HUES64 (cell line): ENCODE results near the gene ARPP19. TPM values are rescaled to one million over a fixed set of nuclear protein-coding genes. Genes with fewer than 3 reads are reported as not detected.
"Not testable (repeated sequence)": the region's sequence is repeated elsewhere in the genome, so short reads cannot be mapped to it uniquely, and the experiment has no call there.

Experiments used
- H3K27ac ChIP-seq: 2 replicates; pipeline ENCODE4 v1.7.0; 2013; ENCODE audit warnings: low read depth, low read length, inconsistent platforms
- H3K27me3 ChIP-seq: 2 replicates; pipeline ENCODE4 v1.6.1; 2013; ENCODE audit warnings: mild to moderate bottlenecking, low read length; ENCODE audit not compliant: insufficient read depth
- H3K36me3 ChIP-seq: 2 replicates; pipeline ENCODE4 v1.6.1; 2013; ENCODE audit warnings: mild to moderate bottlenecking, low read length; ENCODE audit not compliant: insufficient read depth
- H3K4me1 ChIP-seq: 2 replicates; pipeline ENCODE4 v1.6.1; 2013; ENCODE audit warnings: mild to moderate bottlenecking, low read length, moderate library complexity; ENCODE audit not compliant: insufficient read depth
- H3K4me3 ChIP-seq: 2 replicates; pipeline ENCODE4 v1.5.1; 2013; ENCODE audit warnings: mild to moderate bottlenecking, low read length, moderate library complexity
- H3K9ac ChIP-seq: 2 replicates; pipeline ENCODE4 v1.6.1; 2013; ENCODE audit warnings: mild to moderate bottlenecking, low read depth, low read length
- H3K9me3 ChIP-seq: 2 replicates; pipeline ENCODE4 v1.6.1; 2013; ENCODE audit warnings: low read depth, low read length; ENCODE audit not compliant: insufficient read depth
- WGBS: fragments of 150-250, 120-280 bp; methylation state at CpG from one replicate; pipeline ENCODE4 v1.1.7; 2013; ENCODE audit warnings: missing lambda C conversion rate; 5-methylcytosine and 5-hydroxymethylcytosine counted together
- polyA plus RNA-seq, 2 experiments: library from polyadenylated mRNA; stranded (reverse); fragments of 50-300 nt; gene quantifications; one replicate each; pipeline ENCODE4 v1.2.3, GENCODE V29; 2013

The ARPP19 gene, protein sequence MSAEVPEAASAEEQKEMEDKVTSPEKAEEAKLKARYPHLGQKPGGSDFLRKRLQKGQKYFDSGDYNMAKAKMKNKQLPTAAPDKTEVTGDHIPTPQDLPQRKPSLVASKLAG
- polyA plus RNA-seq (2013, experiment 1 of 2) = 117 TPM
- 132 TPM for polyA plus RNA-seq (2013, experiment 2 of 2)

- peaks cover 9% of the 10 kb centered on the region for H3K4me1 ChIP-seq
Observed at GRCh38 chr15:52568601-52569585, at the start of gene ARPP19. ARPP19 (minus strand) TSS chr15:52569030; CDS start chr15:52568892, 138 bp downstream.

GRCh38 chr15:52617026-52617425 is 48.2 kb upstream of the ARPP19 start:
- Histone ChIP-seq H3K4me1 (no peaks in the 10 kb centered on the region), H3K36me3 (no peaks in the 10 kb centered on the region), H3K27me3 (no peaks in the 10 kb centered on the region), H3K27ac (no peak overlapping the region), H3K9me3 (no peaks in the 10 kb centered on the region), H3K4me3 (no peak overlapping the region), H3K9ac (no peak overlapping the region)
- no CpG with 5 or more reads among the region's 1 CpG for WGBS

More at GRCh38 chr15:52568601-52569585, at the start of gene ARPP19:
- H3K36me3 ChIP-seq = no peaks in the 10 kb centered on the region
- WGBS = 5% methylated on average over 82 of the region's 82 CpGs
- no peaks in the 10 kb centered on the region for H3K9me3 ChIP-seq
- H3K4me3 ChIP-seq = peak within 1 kb of the TSS; percentile 95
- peak within 1 kb of the TSS; percentile 99 for H3K27ac ChIP-seq
- no peaks in the 10 kb centered on the region for H3K27me3 ChIP-seq
- H3K9ac ChIP-seq = peak within 1 kb of the TSS; percentile 99

DNA sequence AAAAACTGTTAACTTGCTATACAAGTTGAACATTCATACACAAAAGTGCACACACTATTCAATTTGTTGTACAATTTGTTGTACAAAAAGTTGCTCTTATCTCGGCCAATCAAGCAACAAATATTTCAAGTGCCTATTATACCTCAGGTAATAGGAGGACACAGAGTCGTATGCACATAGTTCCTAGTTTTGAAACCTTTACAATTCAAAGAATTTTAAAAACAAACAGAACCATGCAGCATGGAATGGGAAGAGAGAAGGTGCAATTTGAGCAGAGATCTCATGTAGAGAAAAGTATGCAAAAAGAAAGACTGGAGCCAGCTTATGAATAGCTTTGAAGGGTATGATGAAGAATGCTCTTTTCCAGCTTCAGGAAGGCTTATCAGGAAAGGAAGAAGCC is 46.5 kb upstream of the ARPP19 start:
- no peak overlapping the region for H3K27ac ChIP-seq
- no peaks in the 10 kb centered on the region for H3K27me3 ChIP-seq
- no peaks in the 10 kb centered on the region for H3K36me3 ChIP-seq
- no peak overlapping the region for H3K4me3 ChIP-seq
- H3K4me1 ChIP-seq = no peaks in the 10 kb centered on the region
- H3K9ac ChIP-seq = no peak overlapping the region
- WGBS = 100% methylated on average over 2 of the region's 2 CpGs
- H3K9me3 ChIP-seq = no peaks in the 10 kb centered on the region

- Histone ChIP-seq H3K27me3 (no peaks in the 10 kb centered on the region), H3K36me3 (no peaks in the 10 kb centered on the region), H3K27ac (no peak overlapping the region), H3K4me3 (no peak overlapping the region), H3K9ac (no peak overlapping the region), H3K9me3 (no peaks in the 10 kb centered on the region), H3K4me1 (no peaks in the 10 kb centered on the region; the same call in 1 of the 2 replicates)
- 94% methylated on average over 5 of the region's 5 CpGs for WGBS
Observed at GRCh38 chr15:52609593-52609992, 40.8 kb upstream of the ARPP19 start.

- Histone ChIP-seq H3K9ac (no peak overlapping the region), H3K36me3 (no peaks in the 10 kb centered on the region), H3K4me1 (peaks cover 8% of the 10 kb centered on the region), H3K27ac (no peak overlapping the region), H3K4me3 (no peak overlapping the region), H3K27me3 (no peaks in the 10 kb centered on the region), H3K9me3 (no peaks in the 10 kb centered on the region)
- 100% methylated on average over 7 of the region's 7 CpGs for WGBS
Observed at GRCh38 chr15:52584414-52584813, 15.6 kb upstream of the ARPP19 start.

- peaks cover 8% of the 10 kb centered on the region for H3K4me1 ChIP-seq
- H3K4me3 ChIP-seq = no peak overlapping the region
- no peaks in the 10 kb centered on the region for H3K9me3 ChIP-seq
- 88% methylated on average over 8 of the region's 8 CpGs for WGBS
- H3K27me3 ChIP-seq = no peaks in the 10 kb centered on the region
- H3K36me3 ChIP-seq = no peaks in the 10 kb centered on the region
- H3K27ac ChIP-seq = no peak overlapping the region
- no peak overlapping the region for H3K9ac ChIP-seq
Observed at GRCh38 chr15:52579852-52580251, 11.0 kb upstream of the ARPP19 start.

GRCh38 chr15:52576692-52577091 is 7.9 kb upstream of the ARPP19 start:
- Histone ChIP-seq H3K9ac (no peak overlapping the region), H3K9me3 (no peaks in the 10 kb centered on the region), H3K4me1 (peaks cover 8% of the 10 kb centered on the region), H3K4me3 (no peak overlapping the region), H3K27me3 (no peaks in the 10 kb centered on the region), H3K27ac (no peak overlapping the region), H3K36me3 (no peaks in the 10 kb centered on the region)
- WGBS = 83% methylated on average over 1 of the region's 2 CpGs

- not testable (repeated sequence) for H3K36me3 ChIP-seq, H3K27ac ChIP-seq, H3K9ac ChIP-seq, H3K4me1 ChIP-seq, H3K27me3 ChIP-seq, H3K4me3 ChIP-seq, H3K9me3 ChIP-seq
- WGBS = 79% methylated on average over 7 of the region's 7 CpGs
Observed at GRCh38 chr15:52575573-52575972, 6.7 kb upstream of the ARPP19 start.

DNA sequence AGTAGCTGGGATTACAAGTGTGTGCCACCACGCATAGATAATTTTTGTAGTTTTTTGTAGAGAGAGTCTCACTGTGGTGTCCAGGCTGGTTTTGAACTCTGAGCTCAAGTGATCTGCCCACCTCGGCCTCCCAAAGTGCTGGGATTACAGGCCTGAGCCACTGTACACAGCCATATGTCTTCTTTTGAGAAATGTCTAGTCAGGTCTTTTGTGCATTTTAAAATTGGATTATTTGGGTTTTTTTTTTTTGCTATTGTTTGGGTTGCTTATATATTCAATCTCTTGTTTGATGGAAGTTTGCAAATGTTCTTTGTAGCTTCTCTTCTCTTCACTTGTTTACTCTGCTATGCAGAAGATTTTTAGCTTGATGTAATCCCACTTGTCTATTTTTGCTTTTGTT is 6.2 kb upstream of the ARPP19 start:
- H3K27me3 ChIP-seq = no peaks in the 10 kb centered on the region
- peaks cover 4% of the 10 kb centered on the region; the same call in 1 of the 2 replicates for H3K4me1 ChIP-seq
- no peaks in the 10 kb centered on the region for H3K9me3 ChIP-seq
- no peak overlapping the region for H3K27ac ChIP-seq
- H3K9ac ChIP-seq = no peak overlapping the region
- WGBS = 87% methylated on average over 2 of the region's 2 CpGs
- no peaks in the 10 kb centered on the region for H3K36me3 ChIP-seq
- H3K4me3 ChIP-seq = no peak overlapping the region

- H3K27ac ChIP-seq, H3K9me3 ChIP-seq, H3K9ac ChIP-seq, H3K36me3 ChIP-seq, H3K4me1 ChIP-seq, H3K27me3 ChIP-seq, H3K4me3 ChIP-seq: not testable (repeated sequence)
- 94% methylated on average over 3 of the region's 3 CpGs for WGBS
Observed at GRCh38 chr15:52574623-52575022, 5.8 kb upstream of the ARPP19 start.

DNA sequence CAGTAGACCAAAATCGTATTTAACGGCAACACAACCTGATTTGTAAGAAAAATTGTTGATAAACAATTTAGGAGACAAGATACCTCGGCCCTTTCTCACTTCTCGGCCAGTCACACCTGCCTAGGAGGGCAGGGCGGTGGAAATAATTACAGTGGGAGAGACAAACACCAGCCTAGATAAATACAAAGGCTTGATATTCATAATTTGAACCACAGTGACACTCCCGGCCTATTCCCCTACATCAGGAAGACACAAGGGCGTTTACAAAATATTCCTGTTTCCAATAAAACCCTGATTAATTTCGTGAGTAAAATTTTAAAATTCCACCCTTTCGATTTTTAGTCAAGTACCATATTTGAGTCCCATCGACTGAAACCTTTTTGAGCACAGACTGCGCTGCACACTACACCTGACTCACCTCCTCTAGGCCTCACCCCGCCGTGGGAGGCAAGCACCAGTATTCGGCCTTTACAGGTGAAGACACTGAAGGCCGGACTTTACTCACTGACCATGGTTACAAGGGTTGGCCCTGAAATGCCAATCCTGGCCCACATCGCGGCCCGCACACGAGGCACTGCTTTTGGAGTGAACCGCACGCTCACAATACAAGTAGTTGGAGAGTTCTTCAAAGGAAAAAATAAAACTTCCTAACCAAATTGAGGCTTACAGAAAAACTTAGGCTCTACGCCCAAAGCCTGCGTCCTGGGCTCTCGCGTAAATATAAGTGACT is 794 bp downstream of the ARPP19 start:
- Histone ChIP-seq H3K27me3 (no peaks in the 10 kb centered on the region), H3K4me1 (peaks cover 9% of the 10 kb centered on the region), H3K27ac (peak overlapping the region; percentile 99), H3K36me3 (peaks cover 3% of the 10 kb centered on the region; the same call in 1 of the 2 replicates), H3K4me3 (peak overlapping the region; percentile 95), H3K9ac (peak overlapping the region; percentile 99), H3K9me3 (no peaks in the 10 kb centered on the region)
- WGBS = 4% methylated on average over 25 of the region's 25 CpGs
